Thoracic aorta (tissue), 2 donors: ENCODE data around the gene ADM2. TPM values are rescaled to one million over a fixed set of nuclear protein-coding genes. Genes with fewer than 3 reads are reported as not detected.

Source experiments
- ATAC-seq: fragments of 150-250 bp; one replicate; pipeline ENCODE4 v1.8.0; 2017; ENCODE audit warnings: low read depth; ENCODE audit not compliant: insufficient number of reproducible peaks, low FRiP score
- DNase-seq: peaks from one replicate; pipeline ENCODE4 v3.0.0-alpha.2; 2020; ENCODE audit warnings: low spot score
- H3K27ac ChIP-seq, 2 donors: fragments of 200-600 bp; sonication (generic); 1 replicate in 1 of 2; 2 replicates in 1 of 2; pipeline ENCODE4 v1.5.1; 2016; ENCODE audit warnings: mild to moderate bottlenecking in 2 of 2, moderate library complexity in 2 of 2
- H3K27me3 ChIP-seq: fragments of 200-600 bp; sonication (generic); replicated peaks from 2 replicates; pipeline ENCODE4 v1.6.0; 2016; ENCODE audit warnings: mild to moderate bottlenecking; ENCODE audit not compliant: insufficient read depth
- H3K36me3 ChIP-seq: fragments of 200-600 bp; sonication (generic); one replicate; pipeline ENCODE4 v1.5.1; 2016
- H3K4me1 ChIP-seq, 2 donors: fragments of 200-600 bp; sonication (generic); 1 replicate in 1 of 2; 2 replicates in 1 of 2; pipeline versions ENCODE4 v1.5.1 to v1.6.0; 2016; ENCODE audit warnings: low read depth in 2 of 2, mild to moderate bottlenecking in 1 of 2; ENCODE audit not compliant: control insufficient read depth in 1 of 2
- H3K4me3 ChIP-seq: fragments of 200-600 bp; sonication (generic); 2 replicates; pipeline ENCODE4 v1.5.1; 2016; ENCODE audit warnings: mild to moderate bottlenecking
- H3K9me3 ChIP-seq: fragments of 200-600 bp; sonication (generic); 2 replicates; pipeline ENCODE4 v1.5.1; 2016
- CTCF ChIP-seq: fragments of 200-600 bp; sonication (generic); IDR thresholded peaks from one replicate; pipeline ENCODE4 v1.5.1; 2019; ENCODE audit warnings: antibody characterized with exemption
- total RNA-seq, 2 donors: library from RNA; depleted of rRNA; stranded (reverse); fragments of >200 nt; gene quantifications; one replicate each; pipeline versions ENCODE4 v1.1.0 to v1.2.3, GENCODE V29; 2016

Gene ADM2
- total RNA-seq, 2 donors from 2014 or later, result 0.14 TPM; not detected in 1

- H3K9me3 ChIP-seq, result no peaks in the 10 kb centered on the region
- H3K27ac ChIP-seq, result no peak overlapping the region
- peaks cover 93% of the 10 kb centered on the region for H3K36me3 ChIP-seq
- DNase-seq (no peak), ATAC-seq (no peak)
- H3K4me1 ChIP-seq, result no peaks in the 10 kb centered on the region
- no peaks in the 10 kb centered on the region for H3K27me3 ChIP-seq
- TF ChIP-seq CTCF, result no peak
- no peak overlapping the region for H3K4me3 ChIP-seq
Measured at GRCh38 chr22:50461536-50461935, 19.8 kb upstream of the ADM2 start.

GRCh38 chr22:50461979-50462540 lies 19.3 kb upstream of the ADM2 start:
- ATAC-seq, result no peak
- Histone ChIP-seq H3K4me1 (no peaks in the 10 kb centered on the region), H3K9me3 (no peaks in the 10 kb centered on the region), H3K4me3 (no peak overlapping the region), H3K27me3 (no peaks in the 10 kb centered on the region), H3K27ac (no peak overlapping the region), H3K36me3 (peaks cover 93% of the 10 kb centered on the region)
- DNase-seq, result no peak
- TF ChIP-seq CTCF, result no peak

- Histone ChIP-seq H3K36me3 (peaks cover 85% of the 10 kb centered on the region), H3K27ac (no peak overlapping the region), H3K9me3 (no peaks in the 10 kb centered on the region), H3K27me3 (no peaks in the 10 kb centered on the region), H3K4me3 (no peak overlapping the region), H3K4me1 (no peaks in the 10 kb centered on the region)
- TF ChIP-seq CTCF, result no peak
- ATAC-seq, result no peak
- no peak for DNase-seq
Measured at GRCh38 chr22:50463188-50463900, 18.0 kb upstream of the ADM2 start.

- Histone ChIP-seq H3K36me3 (peaks cover 76% of the 10 kb centered on the region), H3K9me3 (no peaks in the 10 kb centered on the region)
Measured at GRCh38 chr22:50464451-50464850, 16.9 kb upstream of the ADM2 start.

More at GRCh38 chr22:50464451-50464850, 16.9 kb upstream of the ADM2 start:
- Histone ChIP-seq H3K27me3 (no peaks in the 10 kb centered on the region), H3K4me1 (peaks cover 0 to 3% of the 10 kb centered on the region in 2 donors), H3K4me3 (no peak overlapping the region), H3K27ac (no peak overlapping the region)
- ATAC-seq (no peak), DNase-seq (no peak)
- no peak for TF ChIP-seq CTCF
